Cardiac fibroblast (primary cell): Measurements from ENCODE around the gene COQ7.

Experiments used
- DNase-seq, 2 donors: peaks; one replicate each; pipeline versions ENCODE4 v3.0.0 to v3.0.0-alpha.2; 2010; ENCODE audit warnings: low read depth in 2 of 2
- H3K4me3 ChIP-seq, 2 donors: replicated peaks in 1 of 2; 1 replicate in 1 of 2; 2 replicates in 1 of 2; pipeline ENCODE4 v1.5.1; 2011; ENCODE audit warnings: low read depth in 2 of 2, low read length in 2 of 2, mild to moderate bottlenecking in 2 of 2, moderate library complexity in 1 of 2
- CTCF ChIP-seq: IDR thresholded peaks from one replicate; pipeline ENCODE4 v1.5.1; 2011; ENCODE audit warnings: low read depth, mild to moderate bottlenecking, low read length, inconsistent platforms

Gene COQ7

GRCh38 chr16:19071811-19072777 lies 4.7 kb downstream of the COQ7 start:
- DNase-seq, result peak; percentile 63 to 78
- TF ChIP-seq CTCF, result peak; percentile 72
- H3K4me3 ChIP-seq, result no peak overlapping the region

GRCh38 chr16:19073344-19073743 lies 5.9 kb downstream of the COQ7 start:
- TF ChIP-seq CTCF, result no peak
- H3K4me3 ChIP-seq, result no peak overlapping the region
- no peak for DNase-seq

- TF ChIP-seq CTCF, result no peak
- H3K4me3 ChIP-seq, result no peak overlapping the region
- DNase-seq, result no peak
Measured at GRCh38 chr16:19073863-19074262, 6.4 kb downstream of the COQ7 start.

GRCh38 chr16:19075511-19075910 lies 8.1 kb downstream of the COQ7 start:
- no peak for TF ChIP-seq CTCF
- DNase-seq, result no peak

GRCh38 chr16:19077879-19078278 lies 10.5 kb downstream of the COQ7 start:
- H3K4me3 ChIP-seq, result no peak overlapping the region
- no peak for TF ChIP-seq CTCF
- no peak for DNase-seq

More at GRCh38 chr16:19075511-19075910, 8.1 kb downstream of the COQ7 start:
- H3K4me3 ChIP-seq, result no peak overlapping the region

GRCh38 chr16:19083670-19084069 lies 16.3 kb downstream of the COQ7 start:
- TF ChIP-seq CTCF, result no peak
- H3K4me3 ChIP-seq, result no peak overlapping the region
- DNase-seq, result no peak
